Activated B cell treated with CpG ODN at 0.5 μM for 24 hours (primary cell): ENCODE results near the gene MYLK. TPM values are rescaled to one million over a fixed set of nuclear protein-coding genes. Genes with fewer than 3 reads are reported as not detected.
"Not testable (repeated sequence)": the region's sequence is repeated elsewhere in the genome, so short reads cannot be mapped to it uniquely, and the experiment has no call there.

ENCODE experiments used
- ATAC-seq: fragments of 200-7000 bp; cut with Tn5 transposase; one replicate; pipeline ENCODE4 v1.10.0; 2021; ENCODE audit warnings: low read depth, mild to moderate bottlenecking, moderate library complexity
- CTCF ChIA-PET: fragments of 350-600 bp; sonication (Branson Sonifier 250); formaldehyde crosslinking; loops from one replicate; lab custom pipeline; 2021; ENCODE audit warnings: antibody characterized with exemption; lab: Charles Lee
- POLR2A ChIA-PET: fragments of 350-600 bp; sonication (Branson Sonifier 250); formaldehyde crosslinking; loops from one replicate; lab custom pipeline; 2021; ENCODE audit warnings: antibody characterized with exemption; lab: Charles Lee
- DNase-seq: peaks from one replicate; pipeline ENCODE4 v3.0.0; 2022
- H3K27ac Mint-ChIP-seq: one replicate; pipeline ENCODE4 v1.8.0; 2020; ENCODE audit warnings: mixed read lengths
- H3K27me3 Mint-ChIP-seq: one replicate; pipeline ENCODE4 v1.8.0; 2021; ENCODE audit warnings: mixed read lengths
- H3K36me3 Mint-ChIP-seq: one replicate; pipeline ENCODE4 v1.8.0; 2021; ENCODE audit warnings: low read depth, mixed read lengths
- H3K4me1 Mint-ChIP-seq: one replicate; pipeline ENCODE4 v1.8.0; 2021; ENCODE audit warnings: mixed read lengths
- H3K4me3 Mint-ChIP-seq: one replicate; pipeline ENCODE4 v1.8.0; 2020; ENCODE audit warnings: mild to moderate bottlenecking, mixed read lengths
- H3K9me3 Mint-ChIP-seq: one replicate; pipeline ENCODE4 v1.8.0; 2020; ENCODE audit warnings: mixed read lengths
- intact Hi-C: fragments of 100-400 bp; cut with micrococcal nuclease; formaldehyde crosslinking; loops from one replicate; pipeline ENCODE4 v1.15.1; 2024
- total RNA-seq: library from RNA; stranded (reverse); gene quantifications from 2 replicates; pipeline ENCODE4 v1.2.3, GENCODE V29; 2022
- TF ChIP-seq, protein P1 (sequence below): fragments of 200-600 bp; IDR thresholded peaks from one replicate; pipeline ENCODE4 v1.8.0; 2022; ENCODE audit warnings: antibody characterized with exemption, mild to moderate bottlenecking

Gene MYLK
- total RNA-seq, 1 donor from 2014 or later: not detected

DNA sequence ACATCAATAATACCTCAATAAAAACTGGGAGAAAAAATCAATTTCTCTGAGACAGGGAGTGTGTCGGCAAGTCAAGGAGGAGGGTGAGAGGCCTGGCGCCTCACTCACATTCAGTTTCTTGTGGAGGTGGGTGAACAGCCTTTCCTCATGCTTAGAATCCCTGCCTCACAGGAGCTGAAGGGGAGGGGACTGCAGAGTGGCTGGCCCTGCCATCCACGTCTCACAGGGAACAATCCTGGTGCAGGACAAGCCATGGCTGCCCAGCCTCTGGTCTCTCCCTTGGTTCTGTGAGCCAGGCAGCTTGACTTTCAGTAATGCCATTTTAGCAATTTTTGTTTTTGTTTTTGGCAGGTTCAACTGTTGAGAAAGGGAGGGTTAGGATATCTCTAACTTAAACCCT lies 172.8 kb downstream of the MYLK start:
- TF ChIP-seq, protein P1, sequence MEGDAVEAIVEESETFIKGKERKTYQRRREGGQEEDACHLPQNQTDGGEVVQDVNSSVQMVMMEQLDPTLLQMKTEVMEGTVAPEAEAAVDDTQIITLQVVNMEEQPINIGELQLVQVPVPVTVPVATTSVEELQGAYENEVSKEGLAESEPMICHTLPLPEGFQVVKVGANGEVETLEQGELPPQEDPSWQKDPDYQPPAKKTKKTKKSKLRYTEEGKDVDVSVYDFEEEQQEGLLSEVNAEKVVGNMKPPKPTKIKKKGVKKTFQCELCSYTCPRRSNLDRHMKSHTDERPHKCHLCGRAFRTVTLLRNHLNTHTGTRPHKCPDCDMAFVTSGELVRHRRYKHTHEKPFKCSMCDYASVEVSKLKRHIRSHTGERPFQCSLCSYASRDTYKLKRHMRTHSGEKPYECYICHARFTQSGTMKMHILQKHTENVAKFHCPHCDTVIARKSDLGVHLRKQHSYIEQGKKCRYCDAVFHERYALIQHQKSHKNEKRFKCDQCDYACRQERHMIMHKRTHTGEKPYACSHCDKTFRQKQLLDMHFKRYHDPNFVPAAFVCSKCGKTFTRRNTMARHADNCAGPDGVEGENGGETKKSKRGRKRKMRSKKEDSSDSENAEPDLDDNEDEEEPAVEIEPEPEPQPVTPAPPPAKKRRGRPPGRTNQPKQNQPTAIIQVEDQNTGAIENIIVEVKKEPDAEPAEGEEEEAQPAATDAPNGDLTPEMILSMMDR: no peak
- ATAC-seq: no peak
- no peaks in the 10 kb centered on the region for H3K36me3 Mint-ChIP-seq
- DNase-seq: no peak
- H3K27me3 Mint-ChIP-seq: peaks cover 6% of the 10 kb centered on the region
- H3K4me1 Mint-ChIP-seq: no peaks in the 10 kb centered on the region
- no peak overlapping the region for H3K4me3 Mint-ChIP-seq
- ChIA-PET CTCF (interaction anchor here (0.6 kb wide), 1 partner anchor 269 kb away, joined by 3 read pairs; no protein-coding TSS in a partner anchor), POLR2A (no interaction called here)
- no peak overlapping the region for H3K27ac Mint-ChIP-seq
- intact Hi-C loops: no loop called here
- H3K9me3 Mint-ChIP-seq: no peaks in the 10 kb centered on the region

DNA sequence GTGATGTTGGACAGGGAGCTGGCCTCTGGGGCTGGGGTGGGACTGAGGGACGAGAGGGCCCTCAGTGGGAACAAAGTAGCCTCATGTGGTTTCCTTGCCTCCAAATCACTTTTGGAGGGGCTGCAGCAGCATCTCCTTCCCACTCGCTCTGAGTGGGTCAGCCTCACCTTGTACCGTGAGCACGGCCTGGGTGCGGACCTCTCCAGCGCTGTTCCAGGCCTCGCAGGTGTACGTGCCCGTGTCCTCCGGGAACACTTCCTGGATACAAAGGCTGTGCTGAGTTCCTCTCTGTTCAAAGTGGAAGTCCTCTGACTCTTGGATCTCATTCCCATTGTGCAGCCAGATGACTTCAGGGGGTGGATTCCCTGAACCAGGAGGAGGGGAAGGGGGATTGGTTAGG lies 175.6 kb downstream of the MYLK start:
- peaks cover under 1% of the 10 kb centered on the region for H3K27me3 Mint-ChIP-seq
- no peaks in the 10 kb centered on the region for H3K9me3 Mint-ChIP-seq
- no peak overlapping the region for H3K27ac Mint-ChIP-seq
- DNase-seq (no peak), ATAC-seq (no peak)
- no peak overlapping the region for H3K4me3 Mint-ChIP-seq
- H3K4me1 Mint-ChIP-seq: no peaks in the 10 kb centered on the region
- no peaks in the 10 kb centered on the region for H3K36me3 Mint-ChIP-seq
- TF ChIP-seq, protein P1: no peak
- ChIA-PET CTCF (no interaction called here), POLR2A (no interaction called here)
- intact Hi-C loops: no loop called here

DNA sequence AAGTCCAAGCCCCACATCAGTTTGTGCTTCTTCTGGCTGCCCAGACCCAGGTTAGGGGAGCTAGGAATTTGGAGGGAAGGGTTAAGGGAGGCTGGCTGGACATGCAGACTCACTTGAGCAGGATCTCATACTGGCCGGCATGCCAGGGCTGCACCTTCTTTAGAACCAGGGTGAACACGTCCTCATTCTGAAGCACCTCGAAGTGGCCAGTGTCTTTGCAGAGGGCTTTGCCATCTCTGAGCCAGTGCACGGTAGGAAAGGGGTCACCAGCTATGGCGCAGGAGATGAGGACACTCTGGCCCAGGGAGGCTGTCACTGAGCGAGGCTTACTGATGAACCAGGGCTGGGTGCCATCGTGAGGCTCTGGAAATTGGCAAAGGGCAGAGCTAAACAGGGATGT lies 176.5 kb downstream of the MYLK start:
- intact Hi-C loops, ATAC-seq, H3K9me3 Mint-ChIP-seq, DNase-seq, H3K27me3 Mint-ChIP-seq, POLR2A ChIA-PET, H3K27ac Mint-ChIP-seq, CTCF ChIA-PET, H3K36me3 Mint-ChIP-seq, H3K4me1 Mint-ChIP-seq, H3K4me3 Mint-ChIP-seq: not testable (repeated sequence)

DNA sequence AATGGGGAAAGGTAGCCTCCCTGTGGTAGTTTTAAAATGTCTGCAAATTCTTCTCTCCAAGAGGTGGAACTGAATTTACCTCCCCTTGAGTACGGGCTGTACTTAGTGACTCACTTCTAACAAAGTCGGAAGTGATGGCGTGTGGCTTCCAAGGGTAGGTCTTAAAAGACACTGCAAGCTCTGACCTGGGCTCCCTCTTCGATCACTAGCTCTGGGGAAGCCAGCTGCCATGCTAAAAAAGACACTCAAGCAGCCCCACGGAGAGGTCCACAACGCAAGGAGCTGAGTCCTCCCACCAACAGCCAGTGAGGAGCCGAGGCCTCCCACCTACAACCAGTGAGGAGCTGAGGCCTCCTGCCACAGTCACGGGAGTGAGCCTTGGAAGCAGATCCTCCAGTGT lies 177.3 kb downstream of the MYLK start:
- intact Hi-C loops: no loop called here
- ChIA-PET POLR2A (no interaction called here), CTCF (interaction anchor here (1.4 to 1.5 kb wide), 2 partner anchors 53 to 65 kb away, joined by 3 to 5 read pairs; no protein-coding TSS in a partner anchor)
- H3K9me3 Mint-ChIP-seq: no peaks in the 10 kb centered on the region
- DNase-seq (no peak), ATAC-seq (no peak)
- no peaks in the 10 kb centered on the region for H3K27me3 Mint-ChIP-seq
- H3K4me1 Mint-ChIP-seq: peaks cover 2% of the 10 kb centered on the region
- no peak overlapping the region for H3K4me3 Mint-ChIP-seq
- TF ChIP-seq, protein P1: no peak
- no peaks in the 10 kb centered on the region for H3K36me3 Mint-ChIP-seq
- H3K27ac Mint-ChIP-seq: no peak overlapping the region

DNA sequence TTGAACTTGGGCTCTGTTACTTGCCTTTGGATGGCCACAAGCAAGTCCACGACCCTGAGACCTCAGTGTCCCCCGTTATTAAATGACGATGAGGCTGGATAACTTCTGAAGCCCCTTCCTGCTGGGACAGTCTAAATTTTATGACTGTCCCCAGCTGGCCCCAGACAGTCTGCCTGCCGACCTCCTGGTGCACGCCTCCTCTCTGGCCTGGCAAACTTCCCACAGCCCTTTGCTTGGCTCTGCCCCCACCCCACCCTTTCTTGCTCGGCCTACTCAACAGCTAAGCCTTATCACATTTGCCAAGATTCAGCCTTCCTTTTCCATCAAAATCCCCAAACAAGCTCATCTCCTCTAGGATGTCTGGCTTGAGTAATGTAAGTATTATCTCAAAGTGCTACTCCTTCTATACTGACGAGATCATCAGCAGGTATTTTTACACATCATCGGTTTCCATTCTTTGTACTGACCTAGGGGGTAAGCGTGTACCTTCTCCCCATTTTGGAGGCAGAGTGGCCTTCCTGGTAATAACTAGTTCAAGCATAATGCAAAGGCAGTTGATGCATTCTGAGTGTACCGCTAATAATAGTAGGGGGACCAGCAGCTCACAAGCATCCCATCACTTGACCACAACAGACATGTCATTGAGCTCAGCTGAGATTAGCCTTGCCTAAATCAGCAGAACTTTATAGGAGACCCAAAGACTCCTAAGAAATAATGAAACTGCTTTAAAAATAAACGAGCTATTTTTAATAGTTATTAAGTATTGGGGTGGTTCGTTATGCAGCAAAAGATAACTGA lies 178.4 kb downstream of the MYLK start:
- no peak for ATAC-seq
- intact Hi-C loops: no loop called here
- H3K9me3 Mint-ChIP-seq: no peaks in the 10 kb centered on the region
- no peaks in the 10 kb centered on the region for H3K36me3 Mint-ChIP-seq
- H3K27ac Mint-ChIP-seq: no peak overlapping the region
- H3K4me1 Mint-ChIP-seq: peaks cover 2% of the 10 kb centered on the region
- TF ChIP-seq, protein P1: no peak
- ChIA-PET POLR2A (no interaction called here), CTCF (interaction anchor here (1.4 to 1.5 kb wide), 2 partner anchors 52 to 64 kb away, joined by 3 to 5 read pairs; no protein-coding TSS in a partner anchor)
- H3K4me3 Mint-ChIP-seq: no peak overlapping the region
- peaks cover under 1% of the 10 kb centered on the region for H3K27me3 Mint-ChIP-seq
- DNase-seq: no peak

DNA sequence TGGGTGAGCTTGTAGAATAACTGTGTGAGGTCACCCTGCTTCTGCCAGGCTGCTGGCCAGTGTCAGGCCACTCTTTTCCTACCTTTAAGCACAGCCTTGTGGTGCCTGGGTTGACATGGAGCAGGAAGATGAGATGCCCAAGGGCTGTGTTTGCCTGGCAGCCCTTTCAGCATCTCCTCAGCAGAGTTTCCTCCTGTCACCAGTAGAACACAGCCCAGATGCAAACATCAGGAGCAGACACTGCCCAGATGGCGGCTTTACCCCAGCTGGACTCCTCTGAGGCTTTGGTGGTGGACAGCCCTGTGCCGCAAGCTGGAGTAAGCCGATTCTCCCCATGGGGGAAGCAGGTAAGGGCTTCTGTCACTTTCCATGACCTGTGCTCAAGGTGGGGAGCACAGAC lies 180.5 kb downstream of the MYLK start:
- intact Hi-C loops, H3K27ac Mint-ChIP-seq, H3K9me3 Mint-ChIP-seq, H3K4me1 Mint-ChIP-seq, H3K36me3 Mint-ChIP-seq, POLR2A ChIA-PET, H3K27me3 Mint-ChIP-seq, ATAC-seq, H3K4me3 Mint-ChIP-seq, DNase-seq: not testable (repeated sequence)
- CTCF ChIA-PET: interaction anchor here (4.5 kb wide), 1 partner anchor 51 kb away, joined by 36 read pairs; no protein-coding TSS in a partner anchor
